ENCODE measurements around the gene TAX1BP3. TPM values are rescaled to one million over a fixed set of nuclear protein-coding genes. Genes with fewer than 3 reads are reported as not detected.

TAX1BP3 gene
- total and polyA plus RNA-seq, 2 of the 13 experiments (the other 11 are each of a cell fraction or from before 2014, with no cell fraction given) = 16.7 to 45.1 TPM

DNA sequence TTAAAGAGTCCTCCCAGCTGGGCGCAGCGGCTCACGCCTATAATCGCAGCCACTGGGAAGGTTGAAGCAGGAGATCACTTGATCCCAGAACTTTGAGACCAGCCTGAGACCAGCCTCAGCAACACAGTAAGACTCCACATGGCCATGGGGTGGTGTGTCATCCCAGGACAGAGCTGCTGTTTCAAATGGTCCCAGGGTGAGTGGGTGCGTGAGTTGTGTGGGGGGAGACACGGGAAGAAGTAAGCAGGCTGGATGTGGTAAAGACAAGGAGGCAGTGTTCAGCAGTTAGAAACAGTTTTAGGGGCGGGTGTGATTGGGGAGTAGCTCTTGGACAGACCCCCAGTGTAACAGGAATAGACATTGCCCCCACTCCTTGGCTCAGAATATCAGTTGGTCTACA is 36.1 kb downstream of the TAX1BP3 start:
- POLR2A ChIA-PET = interaction anchor here (0.9 kb wide), 1 partner anchor 38 kb away, joined by 3 read pairs; no protein-coding TSS in a partner anchor
- H3K9ac ChIP-seq (ENCODE audit: insufficient read depth, low read depth, low read length) = no peak overlapping the region
- H3K27me3 ChIP-seq (ENCODE audit: control insufficient read depth in 1 of 2, insufficient read depth in 2 of 2, low read length in 2 of 2) = no peaks in the 10 kb centered on the region; a peak in 1 of 5 replicates
- CTCF ChIA-PET (ENCODE audit: low intra/inter-chr PET ratio, low total read pairs) = no interaction called here
- no peaks in the 10 kb centered on the region for H3K9me3 ChIP-seq (ENCODE audit: low read length)
- no peak for DNase-seq (ENCODE audit: low spot score)
- H2AFZ ChIP-seq (ENCODE audit: low read length) = no peak overlapping the region
- no peak for TF ChIP-seq PCBP2 (optimal IDR thresholded peaks at IDR 0.05; ENCODE audit: low read depth, low read length, poor library complexity, severe bottlenecking)
- TF ChIP-seq MIXL1 (CRISPR knock-in tag; IDR thresholded peaks at IDR 0.05) = no peak
- TF ChIP-seq ZNF367 (CRISPR knock-in tag; IDR thresholded peaks at IDR 0.05; ENCODE audit: borderline replicate concordance) = no peak
- TF ChIP-seq, protein P1, sequence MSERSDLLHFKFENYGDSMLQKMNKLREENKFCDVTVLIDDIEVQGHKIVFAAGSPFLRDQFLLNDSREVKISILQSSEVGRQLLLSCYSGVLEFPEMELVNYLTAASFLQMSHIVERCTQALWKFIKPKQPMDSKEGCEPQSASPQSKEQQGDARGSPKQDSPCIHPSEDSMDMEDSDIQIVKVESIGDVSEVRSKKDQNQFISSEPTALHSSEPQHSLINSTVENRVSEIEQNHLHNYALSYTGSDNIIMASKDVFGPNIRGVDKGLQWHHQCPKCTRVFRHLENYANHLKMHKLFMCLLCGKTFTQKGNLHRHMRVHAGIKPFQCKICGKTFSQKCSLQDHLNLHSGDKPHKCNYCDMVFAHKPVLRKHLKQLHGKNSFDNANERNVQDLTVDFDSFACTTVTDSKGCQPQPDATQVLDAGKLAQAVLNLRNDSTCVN (CRISPR knock-in tag; IDR thresholded peaks at IDR 0.05; ENCODE audit: borderline replicate concordance) = no peak
- no peak for TF ChIP-seq ZEB1 (IDR thresholded peaks at IDR 0.05; ENCODE audit: insufficient replicate concordance, low read depth)
- TF ChIP-seq GZF1 (CRISPR knock-in tag; IDR thresholded peaks at IDR 0.05) = no peak
- no peak for TF ChIP-seq ZNF720 (CRISPR knock-in tag; IDR thresholded peaks at IDR 0.05)
- TF ChIP-seq, protein P2, sequence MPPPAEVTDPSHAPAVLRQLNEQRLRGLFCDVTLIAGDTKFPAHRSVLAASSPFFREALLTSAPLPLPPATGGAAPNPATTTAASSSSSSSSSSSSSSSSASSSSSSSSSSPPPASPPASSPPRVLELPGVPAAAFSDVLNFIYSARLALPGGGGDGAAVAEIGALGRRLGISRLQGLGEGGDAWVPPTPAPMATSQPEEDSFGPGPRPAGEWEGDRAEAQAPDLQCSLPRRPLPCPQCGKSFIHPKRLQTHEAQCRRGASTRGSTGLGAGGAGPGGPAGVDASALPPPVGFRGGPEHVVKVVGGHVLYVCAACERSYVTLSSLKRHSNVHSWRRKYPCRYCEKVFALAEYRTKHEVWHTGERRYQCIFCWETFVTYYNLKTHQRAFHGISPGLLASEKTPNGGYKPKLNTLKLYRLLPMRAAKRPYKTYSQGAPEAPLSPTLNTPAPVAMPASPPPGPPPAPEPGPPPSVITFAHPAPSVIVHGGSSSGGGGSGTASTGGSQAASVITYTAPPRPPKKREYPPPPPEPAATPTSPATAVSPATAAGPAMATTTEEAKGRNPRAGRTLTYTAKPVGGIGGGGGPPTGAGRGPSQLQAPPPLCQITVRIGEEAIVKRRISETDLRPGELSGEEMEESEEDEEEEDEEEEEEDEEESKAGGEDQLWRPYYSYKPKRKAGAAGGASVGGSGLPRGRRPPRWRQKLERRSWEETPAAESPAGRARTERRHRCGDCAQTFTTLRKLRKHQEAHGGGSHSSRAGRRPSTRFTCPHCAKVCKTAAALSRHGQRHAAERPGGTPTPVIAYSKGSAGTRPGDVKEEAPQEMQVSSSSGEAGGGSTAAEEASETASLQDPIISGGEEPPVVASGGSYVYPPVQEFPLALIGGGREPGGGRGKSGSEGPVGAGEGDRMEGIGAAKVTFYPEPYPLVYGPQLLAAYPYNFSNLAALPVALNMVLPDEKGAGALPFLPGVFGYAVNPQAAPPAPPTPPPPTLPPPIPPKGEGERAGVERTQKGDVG (CRISPR knock-in tag; IDR thresholded peaks at IDR 0.05; ENCODE audit: borderline replicate concordance) = no peak
- no peak for TF ChIP-seq POLR2G (IDR thresholded peaks at IDR 0.05; ENCODE audit: low read depth, low read length)
- no peak for TF ChIP-seq SNRNP70 (IDR thresholded peaks at IDR 0.05; ENCODE audit: low read depth, low read length)
- no peak for TF ChIP-seq RFX1 (IDR thresholded peaks at IDR 0.05)
- H3K79me2 ChIP-seq (ENCODE audit: insufficient read depth, low read length) = peaks cover 28% of the 10 kb centered on the region
- H4K20me1 ChIP-seq (ENCODE audit: insufficient read depth, low read length) = peaks cover 19% of the 10 kb centered on the region
- H3K4me1 ChIP-seq (ENCODE audit: insufficient read depth, low read length) = peaks cover 35% of the 10 kb centered on the region
- no TSS peak for BruUV-seq (replicated peaks)
- ATAC-seq = no peak
- 99% methylated on average over 7 of the region's 7 CpGs for WGBS (ENCODE audit: low lambda C conversion rate)
- no peak overlapping the region for H3K4me2 ChIP-seq (ENCODE audit: low read depth, low read length)
- no peak overlapping the region for H3K4me3 ChIP-seq (replicated peaks in 1 of 3; ENCODE audit: insufficient read depth in 1 of 3, low read depth in 2 of 3, low read length in 3 of 3)
- in situ Hi-C loops (cut with HindIII; ENCODE audit: extremely low pct_ligation_motif_present, low pct_unique_long_range_greater_than_20kb) = no loop called here
- FAIRE-seq = no peak
- intact Hi-C loops (cut with micrococcal nuclease; ENCODE audit: unreplicated experiment) = no loop called here
- peaks cover 20 to 43% of the 10 kb centered on the region in 2 experiments; a peak in 4 of 5 replicates for H3K36me3 ChIP-seq (replicated peaks in 1 of 2; ENCODE audit: control insufficient read depth in 1 of 2, insufficient read depth in 2 of 2, low read length in 2 of 2)
- H3K27ac ChIP-seq (ENCODE audit: extremely low read length, insufficient read depth, low read length) = no peak overlapping the region
